ENCODE measurements around the gene ZBTB3.

The ZBTB3 gene

GRCh38 chr11:62753736-62754603, at the start of gene ZBTB3:
ZBTB3 (minus strand) TSS chr11:62754160; CDS start chr11:62753664, 496 bp downstream.
- peak within 1 kb of the TSS; percentile 70 for H3K4me3 ChIP-seq (ENCODE audit: low read depth, low read length)
- no peak for TF ChIP-seq CTCF (IDR thresholded peaks at IDR 0.05; ENCODE audit: borderline replicate concordance, insufficient read depth, low read depth, low read length)

GRCh38 chr11:62801071-62801470, 47.1 kb upstream of the ZBTB3 start:
- H3K4me3 ChIP-seq (ENCODE audit: low read depth, low read length) = no peak overlapping the region
- no peak for TF ChIP-seq CTCF (IDR thresholded peaks at IDR 0.05; ENCODE audit: borderline replicate concordance, insufficient read depth, low read depth, low read length)

GRCh38 chr11:62799486-62799885, 45.5 kb upstream of the ZBTB3 start:
- no peak overlapping the region for H3K4me3 ChIP-seq (ENCODE audit: low read depth, low read length)
- TF ChIP-seq CTCF (IDR thresholded peaks at IDR 0.05; ENCODE audit: borderline replicate concordance, insufficient read depth, low read depth, low read length) = no peak

GRCh38 chr11:62796281-62796680, 42.3 kb upstream of the ZBTB3 start:
- no peak for TF ChIP-seq CTCF (IDR thresholded peaks at IDR 0.05; ENCODE audit: borderline replicate concordance, insufficient read depth, low read depth, low read length)
- no peak overlapping the region for H3K4me3 ChIP-seq (ENCODE audit: low read depth, low read length)

GRCh38 chr11:62794201-62794775, 40.3 kb upstream of the ZBTB3 start:
- TF ChIP-seq CTCF (IDR thresholded peaks at IDR 0.05; ENCODE audit: borderline replicate concordance, insufficient read depth, low read depth, low read length) = no peak
- H3K4me3 ChIP-seq (ENCODE audit: low read depth, low read length) = no peak overlapping the region

- TF ChIP-seq CTCF (IDR thresholded peaks at IDR 0.05; ENCODE audit: borderline replicate concordance, insufficient read depth, low read depth, low read length) = no peak
- no peak overlapping the region for H3K4me3 ChIP-seq (ENCODE audit: low read depth, low read length)
These were observed 38.2 kb upstream of the ZBTB3 start for GRCh38 chr11:62792202-62792575.
